ENCODE data around the gene BRCC3. TPM values are rescaled to one million over a fixed set of nuclear protein-coding genes. Genes with fewer than 3 reads are reported as not detected.

The BRCC3 gene
- total and polyA plus RNA-seq, 10 of the 15 experiments (the other 5 are each of a cell fraction or from before 2014, with no cell fraction given) = 15.5 to 57.5 (median 35.6) TPM

DNA sequence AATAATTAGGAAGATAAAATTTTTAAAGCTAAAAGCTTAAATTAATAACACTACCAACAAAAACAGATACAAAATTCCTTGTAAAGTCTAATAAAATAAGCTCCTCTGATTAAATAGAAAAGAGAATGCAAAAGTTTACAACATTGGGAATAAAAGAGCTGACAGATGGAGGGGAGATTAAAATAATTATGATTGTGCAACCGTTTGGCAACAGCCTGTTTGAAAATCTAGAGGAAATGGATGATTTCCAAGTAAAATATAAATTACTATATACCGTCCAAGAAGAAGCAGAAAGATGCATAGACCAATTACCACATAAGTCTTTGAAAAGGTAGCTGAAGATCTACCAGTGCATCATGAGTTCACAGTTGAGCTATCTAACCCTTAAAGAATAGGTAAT is 98.6 kb downstream of the BRCC3 start:
- no peak for FAIRE-seq
- H3K4me3 ChIP-seq = no peak overlapping the region
- intact Hi-C loops (cut with micrococcal nuclease; ENCODE audit: unreplicated experiment) (no loop called here), in situ Hi-C loops (cut with MboI) (no loop called here)
- H3K36me3 ChIP-seq (ENCODE audit: control insufficient read depth in 2 of 2, insufficient read depth in 2 of 2, low read length in 1 of 2) = no peaks in the 10 kb centered on the region
- CTCF ChIA-PET = interaction anchor here (1.1 kb wide), 1 partner anchor 10 kb away, joined by 4 read pairs; no protein-coding TSS in a partner anchor
- H3K27ac ChIP-seq (ENCODE audit: control insufficient read depth, insufficient read depth) = no peak overlapping the region
- RAD21 ChIA-PET (ENCODE audit: unreplicated experiment) = no interaction called here
- H4K20me1 ChIP-seq (ENCODE audit: control insufficient read depth, insufficient read depth) = no peaks in the 10 kb centered on the region
- no peaks in the 10 kb centered on the region for H3K79me2 ChIP-seq (ENCODE audit: control insufficient read depth, insufficient read depth, low read length)
- no TSS peak for BruUV-seq (replicated peaks)
- no peaks in the 10 kb centered on the region for H3K9me3 ChIP-seq (replicated peaks; ENCODE audit: control insufficient read depth, insufficient read depth, low read length)
- SMC1A ChIA-PET (ENCODE audit: uncharacterized antibody, unreplicated experiment) = interaction anchor here (0.6 to 1.4 kb wide), 2 partner anchors 35 to 215 kb away, joined by 3 read pairs; no protein-coding TSS in a partner anchor
- no peak overlapping the region for H3K9ac ChIP-seq (ENCODE audit: control insufficient read depth, insufficient read depth, low read length)
- POLR2A ChIA-PET = no interaction called here
- H3K4me1 ChIP-seq (ENCODE audit: control insufficient read depth, insufficient read depth, low read length) = no peaks in the 10 kb centered on the region
- H3K4me2 ChIP-seq (ENCODE audit: control insufficient read depth, insufficient read depth) = no peak overlapping the region
- 46% methylated on average over 2 of the region's 2 CpGs for WGBS (ENCODE audit: insufficient coverage, insufficient replicate concordance, low lambda C conversion rate, missing lambda C conversion rate)
- no peak overlapping the region for H2AFZ ChIP-seq (ENCODE audit: control insufficient read depth, low read depth, low read length)
- ATAC-seq = no peak
- TF ChIP-seq CHD2 (IDR thresholded peaks at IDR 0.05; ENCODE audit: borderline replicate concordance, low read depth, low read length) = no peak
- TF ChIP-seq HDAC2 (IDR thresholded peaks at IDR 0.05) = no peak
- TF ChIP-seq KAT2A (conservative IDR thresholded peaks at IDR 0.05; ENCODE audit: control insufficient read depth, low read depth, low read length) = no peak
- no peak for TF ChIP-seq SPI1 (IDR thresholded peaks at IDR 0.05; ENCODE audit: borderline replicate concordance, insufficient read depth, low read depth, low read length)
- TF ChIP-seq CHD1 (IDR thresholded peaks at IDR 0.05; ENCODE audit: low read depth, low read length) = no peak
- TF ChIP-seq TARDBP (IDR thresholded peaks at IDR 0.05; ENCODE audit: borderline replicate concordance) = no peak
- no peak for TF ChIP-seq EZH2 (IDR thresholded peaks at IDR 0.05; ENCODE audit: borderline replicate concordance, control insufficient read depth, low read depth, low read length)
- TF ChIP-seq JUNB (IDR thresholded peaks at IDR 0.05) = no peak
- TF ChIP-seq JUND (IDR thresholded peaks at IDR 0.05; ENCODE audit: low read depth, low read length) = no peak
- TF ChIP-seq, protein P1, sequence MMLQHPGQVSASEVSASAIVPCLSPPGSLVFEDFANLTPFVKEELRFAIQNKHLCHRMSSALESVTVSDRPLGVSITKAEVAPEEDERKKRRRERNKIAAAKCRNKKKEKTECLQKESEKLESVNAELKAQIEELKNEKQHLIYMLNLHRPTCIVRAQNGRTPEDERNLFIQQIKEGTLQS (IDR thresholded peaks at IDR 0.05; ENCODE audit: borderline replicate concordance, extremely low read depth, low read depth, low read length) = no peak
- TF ChIP-seq CHD4 (IDR thresholded peaks at IDR 0.05) = no peak
- TF ChIP-seq EED (IDR thresholded peaks at IDR 0.05; ENCODE audit: low read depth) = no peak
- no peak for TF ChIP-seq RAD51 (IDR thresholded peaks at IDR 0.05)
- DNase-seq (ENCODE audit: low read depth, low spot score) = no peak
- no peaks in the 10 kb centered on the region for H3K27me3 ChIP-seq (replicated peaks in 1 of 2; ENCODE audit: control insufficient read depth in 2 of 2, insufficient read depth in 2 of 2, low read length in 1 of 2)

Other genes with a start within 250 kb of the BRCC3 start
Only the 7 nearest of the 8 such genes appear.
- 9.0 and 11.1 TPM in 2 replicates for gene F8A1, start 185.2 kb upstream of the BRCC3 start, total RNA-seq (2014; rRNA removed)
- 11.8 and 13.5 TPM in 2 replicates for gene F8A1, start 185.2 kb upstream of the BRCC3 start, total RNA-seq (2014; rRNA removed; fragmentation: Illumina TruSeq; extraction: Trizol)
- 76.4 and 77.8 TPM in 2 replicates for gene F8A1, start 185.2 kb upstream of the BRCC3 start, total RNA-seq (2021)
- gene F8A1, start 185.2 kb upstream of the BRCC3 start, polyA plus RNA-seq (2011; rRNA removed) = 4.1 and 7.4 TPM in 2 replicates
- gene F8A1, start 185.2 kb upstream of the BRCC3 start, polyA plus RNA-seq (2014; fragmentation: Illumina TruSeq; extraction: Trizol) = 64.4 and 64.8 TPM in 2 replicates
- gene F8A1, start 185.2 kb upstream of the BRCC3 start, polyA plus RNA-seq (2014; fragmentation: Nextera tagmentation; extraction: Ambion mirVana) = 10 to 100 TPM in 1 of 2 experiments, 1 to 10 TPM in 1; 9.5 to 18.6 TPM
- gene F8A1, start 185.2 kb upstream of the BRCC3 start, polyA plus RNA-seq (2014; rRNA removed) = 26.1 and 30.4 TPM in 2 replicates
- 10 to 100 TPM in 1 of 2 experiments, 1 to 10 TPM in 1; 7.0 to 26.4 TPM for gene F8A1, start 185.2 kb upstream of the BRCC3 start, polyA plus RNA-seq (2016; fragmentation: Nextera tagmentation; extraction: Ambion mirVana)
- gene F8, start 48.8 kb upstream of the BRCC3 start, total RNA-seq (2014; rRNA removed) = 5.1 and 5.3 TPM in 2 replicates
- gene F8, start 48.8 kb upstream of the BRCC3 start, total RNA-seq (2014; rRNA removed; fragmentation: Illumina TruSeq; extraction: Trizol) = 3.8 and 4.8 TPM in 2 replicates
- gene F8, start 48.8 kb upstream of the BRCC3 start, total RNA-seq (2021) = 4.5 and 5.0 TPM in 2 replicates
- 8.1 and 11.9 TPM in 2 replicates for gene F8, start 48.8 kb upstream of the BRCC3 start, polyA plus RNA-seq (2011; rRNA removed)
- 6.4 and 7.4 TPM in 2 replicates for gene F8, start 48.8 kb upstream of the BRCC3 start, polyA plus RNA-seq (2014; fragmentation: Illumina TruSeq; extraction: Trizol)
- 1 to 10 TPM; 3.0 to 3.7 TPM for gene F8, start 48.8 kb upstream of the BRCC3 start, polyA plus RNA-seq (2014; fragmentation: Nextera tagmentation; extraction: Ambion mirVana)
- 4.1 and 4.9 TPM in 2 replicates for gene F8, start 48.8 kb upstream of the BRCC3 start, polyA plus RNA-seq (2014; rRNA removed)
- 1 to 10 TPM; 6.1 to 7.1 TPM for gene F8, start 48.8 kb upstream of the BRCC3 start, polyA plus RNA-seq (2016; fragmentation: Nextera tagmentation; extraction: Ambion mirVana)
- 70.5 and 89.0 TPM in 2 replicates for gene FUNDC2, start 44.7 kb upstream of the BRCC3 start, total RNA-seq (2014; rRNA removed)
- gene FUNDC2, start 44.7 kb upstream of the BRCC3 start, total RNA-seq (2014; rRNA removed; fragmentation: Illumina TruSeq; extraction: Trizol) = 116 and 118 TPM in 2 replicates
- gene FUNDC2, start 44.7 kb upstream of the BRCC3 start, total RNA-seq (2021) = 105 and 106 TPM in 2 replicates
- gene FUNDC2, start 44.7 kb upstream of the BRCC3 start, polyA plus RNA-seq (2011; rRNA removed) = 353 and 397 TPM in 2 replicates
- 175 and 235 TPM in 2 replicates for gene FUNDC2, start 44.7 kb upstream of the BRCC3 start, polyA plus RNA-seq (2014; fragmentation: Illumina TruSeq; extraction: Trizol)
- 100 to 1,000 TPM; 232 to 285 TPM for gene FUNDC2, start 44.7 kb upstream of the BRCC3 start, polyA plus RNA-seq (2014; fragmentation: Nextera tagmentation; extraction: Ambion mirVana)
- gene FUNDC2, start 44.7 kb upstream of the BRCC3 start, polyA plus RNA-seq (2014; rRNA removed) = 114 and 115 TPM in 2 replicates
- 100 to 1,000 TPM; 165 to 166 TPM for gene FUNDC2, start 44.7 kb upstream of the BRCC3 start, polyA plus RNA-seq (2016; fragmentation: Nextera tagmentation; extraction: Ambion mirVana)
- 25.0 and 26.5 TPM in 2 replicates for gene CMC4, start 372 bp upstream of the BRCC3 start, total RNA-seq (2014; rRNA removed)
- 14.0 and 15.6 TPM in 2 replicates for gene CMC4, start 372 bp upstream of the BRCC3 start, total RNA-seq (2014; rRNA removed; fragmentation: Illumina TruSeq; extraction: Trizol)
- gene CMC4, start 372 bp upstream of the BRCC3 start, total RNA-seq (2021) = 10.3 and 10.4 TPM in 2 replicates
- gene CMC4, start 372 bp upstream of the BRCC3 start, polyA plus RNA-seq (2011; rRNA removed) = 27.9 and 30.5 TPM in 2 replicates
- 12.3 and 14.6 TPM in 2 replicates for gene CMC4, start 372 bp upstream of the BRCC3 start, polyA plus RNA-seq (2014; fragmentation: Illumina TruSeq; extraction: Trizol)
- gene CMC4, start 372 bp upstream of the BRCC3 start, polyA plus RNA-seq (2014; fragmentation: Nextera tagmentation; extraction: Ambion mirVana) = 10 to 100 TPM in 1 of 2 experiments, 1 to 10 TPM in 1; 5.8 to 10.4 TPM
- gene CMC4, start 372 bp upstream of the BRCC3 start, polyA plus RNA-seq (2014; rRNA removed) = 33.7 and 36.4 TPM in 2 replicates
- gene CMC4, start 372 bp upstream of the BRCC3 start, polyA plus RNA-seq (2016; fragmentation: Nextera tagmentation; extraction: Ambion mirVana) = 10 to 100 TPM; 30.0 to 33.4 TPM
- gene MTCP1, start 372 bp upstream of the BRCC3 start, total RNA-seq (2014; rRNA removed) = 31.6 and 34.3 TPM in 2 replicates
- gene MTCP1, start 372 bp upstream of the BRCC3 start, total RNA-seq (2014; rRNA removed; fragmentation: Illumina TruSeq; extraction: Trizol) = 20.6 and 25.6 TPM in 2 replicates
- 29.8 and 43.2 TPM in 2 replicates for gene MTCP1, start 372 bp upstream of the BRCC3 start, total RNA-seq (2021)
- 32.8 and 115 TPM in 2 replicates for gene MTCP1, start 372 bp upstream of the BRCC3 start, polyA plus RNA-seq (2011; rRNA removed)
- gene MTCP1, start 372 bp upstream of the BRCC3 start, polyA plus RNA-seq (2014; fragmentation: Illumina TruSeq; extraction: Trizol) = 25.7 and 48.3 TPM in 2 replicates
- gene MTCP1, start 372 bp upstream of the BRCC3 start, polyA plus RNA-seq (2014; fragmentation: Nextera tagmentation; extraction: Ambion mirVana) = 10 to 100 TPM; 30.2 to 52.9 TPM
- gene MTCP1, start 372 bp upstream of the BRCC3 start, polyA plus RNA-seq (2014; rRNA removed) = 15.8 and 16.6 TPM in 2 replicates
- gene MTCP1, start 372 bp upstream of the BRCC3 start, polyA plus RNA-seq (2016; fragmentation: Nextera tagmentation; extraction: Ambion mirVana) = 10 to 100 TPM; 56.5 to 74.0 TPM
- 60.9 and 87.6 TPM in 2 replicates for gene VBP1, start 145.0 kb downstream of the BRCC3 start, total RNA-seq (2014; rRNA removed)
- gene VBP1, start 145.0 kb downstream of the BRCC3 start, total RNA-seq (2014; rRNA removed; fragmentation: Illumina TruSeq; extraction: Trizol) = 93.2 and 97.0 TPM in 2 replicates
- gene VBP1, start 145.0 kb downstream of the BRCC3 start, total RNA-seq (2021) = 67.9 and 71.0 TPM in 2 replicates
- 81.9 and 155 TPM in 2 replicates for gene VBP1, start 145.0 kb downstream of the BRCC3 start, polyA plus RNA-seq (2011; rRNA removed)
- 107 and 161 TPM in 2 replicates for gene VBP1, start 145.0 kb downstream of the BRCC3 start, polyA plus RNA-seq (2014; fragmentation: Illumina TruSeq; extraction: Trizol)
- 100 to 1,000 TPM; 140 to 182 TPM for gene VBP1, start 145.0 kb downstream of the BRCC3 start, polyA plus RNA-seq (2014; fragmentation: Nextera tagmentation; extraction: Ambion mirVana)
- gene VBP1, start 145.0 kb downstream of the BRCC3 start, polyA plus RNA-seq (2014; rRNA removed) = 40.9 and 56.4 TPM in 2 replicates
- gene VBP1, start 145.0 kb downstream of the BRCC3 start, polyA plus RNA-seq (2016; fragmentation: Nextera tagmentation; extraction: Ambion mirVana) = 100 to 1,000 TPM; 141 to 161 TPM
- gene RAB39B, start 193.0 kb downstream of the BRCC3 start, total RNA-seq (2014; rRNA removed) = 7.3 and 7.4 TPM in 2 replicates
- gene RAB39B, start 193.0 kb downstream of the BRCC3 start, total RNA-seq (2014; rRNA removed; fragmentation: Illumina TruSeq; extraction: Trizol) = 6.1 and 6.4 TPM in 2 replicates
- gene RAB39B, start 193.0 kb downstream of the BRCC3 start, total RNA-seq (2021) = 6.5 and 7.6 TPM in 2 replicates
- gene RAB39B, start 193.0 kb downstream of the BRCC3 start, polyA plus RNA-seq (2011; rRNA removed) = 5.1 and 7.5 TPM in 2 replicates
- gene RAB39B, start 193.0 kb downstream of the BRCC3 start, polyA plus RNA-seq (2014; fragmentation: Illumina TruSeq; extraction: Trizol) = 8.6 and 9.2 TPM in 2 replicates
- 1 to 10 TPM; 1.6 to 2.9 TPM for gene RAB39B, start 193.0 kb downstream of the BRCC3 start, polyA plus RNA-seq (2014; fragmentation: Nextera tagmentation; extraction: Ambion mirVana)
- gene RAB39B, start 193.0 kb downstream of the BRCC3 start, polyA plus RNA-seq (2014; rRNA removed) = 5.1 and 6.8 TPM in 2 replicates
- gene RAB39B, start 193.0 kb downstream of the BRCC3 start, polyA plus RNA-seq (2016; fragmentation: Nextera tagmentation; extraction: Ambion mirVana) = 1 to 10 TPM; 7.2 to 7.9 TPM